Epithelial cell of esophagus (primary cell): ENCODE data around the gene SLX9.

ENCODE experiments used
- DNase-seq: peaks from one replicate; pipeline ENCODE4 v3.0.0; 2010; ENCODE audit warnings: low read depth
- H3K4me3 ChIP-seq: 2 replicates; pipeline ENCODE4 v1.5.1; 2011; ENCODE audit warnings: mild to moderate bottlenecking, low read length, control low read depth
- TF ChIP-seq, protein P1 (sequence below): IDR thresholded peaks from 2 replicates; pipeline ENCODE4 v1.5.1; 2011; ENCODE audit warnings: low read depth, mild to moderate bottlenecking, low read length, control low read depth, inconsistent platforms; ENCODE audit not compliant: insufficient read depth; ENCODE audit errors: missing control alignments

SLX9 gene

DNA sequence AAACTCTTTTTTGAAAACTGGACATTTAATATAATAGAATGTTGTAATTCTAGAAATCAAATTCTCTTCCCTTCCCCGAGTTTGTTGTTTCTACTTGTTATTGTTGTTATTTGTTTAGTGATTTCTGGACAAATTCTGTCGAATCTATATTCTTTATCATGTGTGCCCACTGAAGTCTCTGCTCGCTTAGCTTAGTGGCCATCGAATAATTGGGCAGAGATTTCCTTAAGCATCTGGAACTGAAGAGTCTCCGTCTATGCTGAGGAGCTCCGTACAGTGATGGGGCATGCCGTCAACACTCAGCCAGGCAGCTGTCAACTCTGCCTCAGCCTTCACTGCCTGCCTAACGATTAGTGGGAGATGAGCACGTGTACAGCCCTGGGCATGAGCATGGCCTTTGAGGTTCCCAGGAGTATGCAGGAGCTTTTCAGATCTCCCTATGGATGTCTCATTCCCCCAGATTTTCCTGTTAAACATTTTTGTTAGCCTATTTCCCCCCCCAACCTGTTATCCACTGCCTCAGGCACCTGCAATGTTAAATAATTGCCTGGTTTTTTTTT, 66.8 kb downstream of the SLX9 start:
- H3K4me3 ChIP-seq = no peak overlapping the region
- no peak for DNase-seq
- TF ChIP-seq, protein P1, sequence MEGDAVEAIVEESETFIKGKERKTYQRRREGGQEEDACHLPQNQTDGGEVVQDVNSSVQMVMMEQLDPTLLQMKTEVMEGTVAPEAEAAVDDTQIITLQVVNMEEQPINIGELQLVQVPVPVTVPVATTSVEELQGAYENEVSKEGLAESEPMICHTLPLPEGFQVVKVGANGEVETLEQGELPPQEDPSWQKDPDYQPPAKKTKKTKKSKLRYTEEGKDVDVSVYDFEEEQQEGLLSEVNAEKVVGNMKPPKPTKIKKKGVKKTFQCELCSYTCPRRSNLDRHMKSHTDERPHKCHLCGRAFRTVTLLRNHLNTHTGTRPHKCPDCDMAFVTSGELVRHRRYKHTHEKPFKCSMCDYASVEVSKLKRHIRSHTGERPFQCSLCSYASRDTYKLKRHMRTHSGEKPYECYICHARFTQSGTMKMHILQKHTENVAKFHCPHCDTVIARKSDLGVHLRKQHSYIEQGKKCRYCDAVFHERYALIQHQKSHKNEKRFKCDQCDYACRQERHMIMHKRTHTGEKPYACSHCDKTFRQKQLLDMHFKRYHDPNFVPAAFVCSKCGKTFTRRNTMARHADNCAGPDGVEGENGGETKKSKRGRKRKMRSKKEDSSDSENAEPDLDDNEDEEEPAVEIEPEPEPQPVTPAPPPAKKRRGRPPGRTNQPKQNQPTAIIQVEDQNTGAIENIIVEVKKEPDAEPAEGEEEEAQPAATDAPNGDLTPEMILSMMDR = no peak

DNA sequence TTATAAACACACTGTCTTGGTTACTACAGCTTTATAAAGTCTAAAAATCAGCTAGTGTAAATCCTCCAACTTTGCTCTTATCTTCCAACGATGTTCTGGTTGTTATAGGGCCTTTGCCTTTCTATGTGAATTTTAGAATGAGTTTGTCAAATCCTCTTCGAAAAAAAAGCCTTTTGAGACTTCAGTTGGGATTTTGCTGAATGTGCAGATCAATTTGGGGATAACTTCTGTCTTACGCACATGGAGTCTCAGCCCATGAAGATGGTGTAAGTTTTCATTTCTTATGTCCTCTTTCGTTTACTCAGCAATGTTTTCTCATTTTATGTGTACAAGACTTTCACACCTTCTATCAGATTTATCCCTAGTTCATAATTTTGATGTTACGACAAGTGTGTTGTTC, 69.8 kb downstream of the SLX9 start:
- DNase-seq = no peak
- TF ChIP-seq, protein P1 = no peak
- H3K4me3 ChIP-seq = no peak overlapping the region

DNA sequence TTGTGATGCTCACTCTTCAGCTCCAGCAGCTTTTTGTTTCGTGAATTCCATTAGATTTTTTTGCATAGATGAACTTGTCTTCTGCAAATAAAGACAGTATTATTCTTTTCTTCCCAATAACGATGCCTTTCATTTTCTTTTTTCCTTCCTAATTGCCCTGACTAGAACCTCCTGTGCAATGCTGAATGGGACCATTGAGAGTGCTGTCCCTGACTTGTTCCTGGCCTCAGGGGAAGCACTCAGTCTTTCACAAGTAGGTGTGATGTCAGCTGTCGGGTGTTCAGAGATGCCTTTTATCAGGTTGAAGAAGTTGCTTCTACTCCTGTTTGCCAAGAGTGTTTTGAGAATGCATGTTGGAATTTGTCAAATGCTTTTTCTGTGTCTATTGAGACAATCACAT, 70.3 kb downstream of the SLX9 start:
- DNase-seq = peak; percentile 95
- no peak overlapping the region for H3K4me3 ChIP-seq
- TF ChIP-seq, protein P1 = peak; percentile 38

DNA sequence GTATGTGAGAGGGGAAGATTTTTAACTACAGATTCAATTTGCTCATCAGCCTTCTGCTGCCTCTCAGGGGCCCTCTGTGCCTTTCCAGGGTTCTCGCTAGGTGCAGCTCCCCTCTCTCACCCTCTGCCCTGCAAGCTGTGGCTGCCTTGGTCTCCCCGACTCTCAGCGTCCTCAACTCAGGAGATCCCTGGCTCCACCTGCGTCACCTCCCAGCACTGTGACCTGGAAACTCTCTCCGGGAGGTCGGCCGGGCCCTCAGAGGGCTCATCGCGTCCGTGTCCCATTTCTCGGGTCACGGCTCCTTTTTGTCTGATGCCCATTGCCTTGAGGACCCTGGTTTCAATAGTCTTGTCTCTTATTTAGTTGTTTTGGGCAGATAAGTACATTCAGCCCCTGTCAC, 71.0 kb downstream of the SLX9 start:
- TF ChIP-seq, protein P1 = no peak
- H3K4me3 ChIP-seq = no peak overlapping the region
- no peak for DNase-seq

DNA sequence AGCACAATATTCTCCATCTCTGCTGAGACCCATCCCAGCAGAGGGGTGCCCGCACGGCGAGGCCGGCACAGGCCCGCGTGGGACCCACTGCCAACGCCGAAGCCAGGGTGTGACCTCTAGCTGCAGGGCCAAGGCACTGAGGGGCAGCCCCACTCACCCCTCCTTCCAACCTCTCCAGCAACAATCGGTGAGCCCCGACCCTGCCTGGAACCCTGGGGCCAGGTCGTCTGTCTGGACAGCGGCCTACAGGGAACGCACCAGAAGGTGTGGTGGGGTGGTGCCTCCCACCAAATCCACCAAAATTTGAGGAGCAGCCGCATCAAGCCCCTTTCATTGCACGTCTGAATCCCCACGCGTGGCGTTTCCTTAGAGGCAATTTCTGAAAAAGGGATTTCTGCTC, 71.6 kb downstream of the SLX9 start:
- no peak overlapping the region for H3K4me3 ChIP-seq
- TF ChIP-seq, protein P1 = no peak
- DNase-seq = no peak

DNA sequence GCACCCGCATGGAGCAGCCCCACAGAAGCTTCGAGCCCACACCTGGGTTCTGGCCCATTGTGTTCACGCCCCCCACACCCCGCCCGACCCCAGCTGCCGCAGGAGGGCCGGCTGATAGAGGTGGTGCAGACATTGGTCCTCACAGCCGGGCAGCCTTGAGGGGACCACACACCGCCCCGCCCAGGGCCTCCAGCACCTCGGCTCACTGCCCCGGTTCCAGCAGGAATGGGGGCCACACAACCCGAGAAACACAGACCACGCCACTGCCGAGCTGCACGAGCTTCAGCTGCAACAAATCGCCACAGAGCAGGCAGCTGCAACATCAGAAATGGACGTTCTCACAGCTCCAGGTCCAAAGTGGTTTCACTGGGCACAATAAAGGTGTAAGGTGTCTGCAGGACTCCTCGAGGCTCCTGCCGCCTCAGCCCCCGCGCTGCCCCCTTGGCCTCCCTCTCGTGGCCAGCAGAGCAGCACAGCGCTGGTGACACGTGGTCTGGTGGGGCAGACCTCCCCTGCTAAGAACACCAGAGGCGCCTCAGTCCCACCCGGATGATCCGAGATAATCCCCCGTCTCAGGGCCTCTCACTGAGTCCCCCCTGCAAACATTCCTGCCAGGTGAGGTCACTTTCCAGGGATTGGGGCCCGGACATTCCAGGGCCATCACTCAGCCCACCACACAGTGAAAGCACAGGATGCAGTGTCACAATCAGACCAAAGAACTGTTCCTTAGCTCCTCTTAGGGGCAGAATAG, 72.3 kb downstream of the SLX9 start:
- DNase-seq = peak; percentile 92
- TF ChIP-seq, protein P1 = no peak
- H3K4me3 ChIP-seq = no peak overlapping the region
